Stimulated activated naive CD4-positive, alpha-beta T cell treated with Interleukin-2 at 50 U/mL for 16 hours (primary cell): Measurements from ENCODE around the gene SNX33.
"Not testable (repeated sequence)": the region's sequence is repeated elsewhere in the genome, so short reads cannot be mapped to it uniquely, and the experiment has no call there.

ENCODE experiments used
- DNase-seq: peaks from one replicate; lab custom pipeline; 2025; lab: John Stamatoyannopoulos, UW

Gene SNX33, protein sequence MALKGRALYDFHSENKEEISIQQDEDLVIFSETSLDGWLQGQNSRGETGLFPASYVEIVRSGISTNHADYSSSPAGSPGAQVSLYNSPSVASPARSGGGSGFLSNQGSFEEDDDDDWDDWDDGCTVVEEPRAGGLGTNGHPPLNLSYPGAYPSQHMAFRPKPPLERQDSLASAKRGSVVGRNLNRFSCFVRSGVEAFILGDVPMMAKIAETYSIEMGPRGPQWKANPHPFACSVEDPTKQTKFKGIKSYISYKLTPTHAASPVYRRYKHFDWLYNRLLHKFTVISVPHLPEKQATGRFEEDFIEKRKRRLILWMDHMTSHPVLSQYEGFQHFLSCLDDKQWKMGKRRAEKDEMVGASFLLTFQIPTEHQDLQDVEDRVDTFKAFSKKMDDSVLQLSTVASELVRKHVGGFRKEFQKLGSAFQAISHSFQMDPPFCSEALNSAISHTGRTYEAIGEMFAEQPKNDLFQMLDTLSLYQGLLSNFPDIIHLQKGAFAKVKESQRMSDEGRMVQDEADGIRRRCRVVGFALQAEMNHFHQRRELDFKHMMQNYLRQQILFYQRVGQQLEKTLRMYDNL

DNA sequence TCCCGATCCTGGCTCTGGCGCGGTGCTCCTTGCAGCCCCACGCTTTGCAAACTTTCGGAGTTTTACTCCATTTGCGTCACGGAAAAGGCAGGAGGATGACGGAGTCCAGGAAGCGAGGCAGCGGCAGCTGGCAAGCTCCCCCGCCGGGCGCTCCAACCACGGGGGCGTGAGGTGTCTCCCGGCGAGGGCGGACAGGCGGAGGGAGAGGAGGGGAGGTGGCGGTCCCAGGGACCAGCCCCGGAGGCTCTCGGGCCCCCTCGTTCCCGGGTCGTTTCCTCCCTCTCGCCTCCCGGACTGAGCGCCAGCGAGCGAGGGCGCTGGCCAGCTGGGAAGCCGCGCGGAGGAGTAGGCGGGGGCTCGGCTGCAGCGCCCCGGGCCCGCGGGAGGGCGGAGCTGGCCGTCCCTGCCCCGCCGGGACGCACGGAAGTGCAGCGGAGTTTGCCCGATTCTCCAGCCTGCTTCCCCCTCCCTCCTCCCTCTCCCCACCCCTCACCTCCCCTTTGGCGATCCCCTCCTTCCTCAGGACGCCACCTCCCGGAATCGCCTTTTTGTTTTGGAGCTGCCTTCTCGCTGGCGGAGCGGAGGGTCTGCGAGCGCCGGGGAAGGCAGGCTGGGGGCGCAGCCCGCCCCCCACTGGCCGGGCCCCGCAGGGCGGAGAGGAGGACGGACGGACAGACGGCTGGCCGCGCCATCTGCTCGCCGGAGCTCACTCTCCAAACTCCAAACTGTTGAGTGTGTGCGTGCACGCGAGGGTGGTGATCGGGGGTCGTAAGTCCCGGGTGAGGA is at the start of gene SNX33:
SNX33 (plus strand) TSS at position 543 of the 786 bp plus-strand sequence. CDS start 1,191 bp downstream, outside the sequence.
- peak; percentile 56 for DNase-seq

- no peak for DNase-seq
Measured at GRCh38 chr15:75598361-75598760, 49.4 kb upstream of the SNX33 start.

DNA sequence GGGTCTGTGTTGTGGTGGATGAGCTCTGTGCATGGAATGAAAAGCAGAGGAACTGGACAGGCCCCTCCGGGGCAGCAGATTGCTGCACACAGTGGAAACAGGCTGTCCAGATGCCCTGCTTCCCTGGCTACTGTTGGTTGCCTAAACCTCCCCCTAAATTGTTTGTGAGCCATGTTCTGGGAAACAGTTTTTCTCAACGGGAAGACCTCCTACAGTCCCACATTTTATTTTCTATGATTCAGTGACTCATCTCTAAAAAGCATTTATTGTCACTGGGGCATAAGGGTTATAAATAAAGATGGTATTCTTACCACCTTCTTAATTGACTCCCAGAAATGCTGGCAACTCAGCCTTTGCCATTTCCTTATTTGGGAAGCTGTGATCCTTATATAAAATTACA is 48.3 kb upstream of the SNX33 start:
- DNase-seq = no peak

DNA sequence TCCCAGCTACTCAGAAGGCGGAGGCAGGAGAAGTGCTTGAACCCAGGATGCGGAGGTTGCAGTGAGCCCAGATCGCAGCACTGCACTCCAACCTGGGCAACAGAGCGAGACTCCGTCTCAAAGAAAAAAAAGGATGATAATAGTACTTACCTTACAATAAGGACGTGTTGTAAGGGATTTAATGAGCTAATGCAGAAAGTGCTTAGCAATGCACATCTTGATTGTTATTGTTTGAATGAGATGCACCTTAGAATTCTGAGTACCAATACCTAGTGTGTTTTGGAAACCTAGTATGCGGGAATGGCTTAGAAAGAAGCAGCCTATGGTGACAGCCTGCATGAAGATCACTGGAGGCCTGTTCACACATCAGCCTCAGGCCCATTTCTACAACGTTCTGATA is 41.7 kb upstream of the SNX33 start:
- DNase-seq = no peak

- DNase-seq = no peak
Measured at GRCh38 chr15:75606711-75607699, 40.7 kb upstream of the SNX33 start.

- DNase-seq = no peak
Measured at GRCh38 chr15:75616766-75617165, 30.9 kb upstream of the SNX33 start.

- DNase-seq = no peak
Measured at GRCh38 chr15:75620058-75620820, 27.5 kb upstream of the SNX33 start.

DNA sequence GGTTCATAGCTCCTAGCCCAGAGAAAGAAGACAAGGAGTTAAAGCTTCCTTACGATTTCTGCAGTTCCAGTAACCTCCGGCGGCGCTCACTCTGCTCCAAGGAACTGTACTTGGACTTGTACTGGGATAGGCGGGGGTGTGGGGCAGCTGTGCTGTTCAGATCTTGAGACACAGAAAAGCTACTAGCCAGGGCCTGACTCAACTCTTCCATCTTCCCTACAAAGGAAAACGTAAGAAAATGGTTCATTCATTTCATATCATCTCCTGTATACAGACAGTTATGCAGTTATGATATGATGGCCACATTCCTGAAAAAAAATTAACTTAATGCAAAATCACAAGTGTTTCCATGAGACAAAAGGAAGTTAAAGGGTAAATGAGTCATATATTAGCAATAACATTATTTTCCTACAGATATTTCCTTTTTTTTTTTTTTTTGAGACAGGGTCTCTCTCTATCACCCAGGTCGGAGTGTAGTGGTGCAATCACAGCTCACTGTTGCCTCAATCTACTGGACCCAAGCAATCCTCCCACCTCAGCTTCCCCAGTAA is 26.8 kb upstream of the SNX33 start:
- DNase-seq = no peak

- DNase-seq = no peak
Measured at GRCh38 chr15:75622505-75622904, 25.2 kb upstream of the SNX33 start.

DNA sequence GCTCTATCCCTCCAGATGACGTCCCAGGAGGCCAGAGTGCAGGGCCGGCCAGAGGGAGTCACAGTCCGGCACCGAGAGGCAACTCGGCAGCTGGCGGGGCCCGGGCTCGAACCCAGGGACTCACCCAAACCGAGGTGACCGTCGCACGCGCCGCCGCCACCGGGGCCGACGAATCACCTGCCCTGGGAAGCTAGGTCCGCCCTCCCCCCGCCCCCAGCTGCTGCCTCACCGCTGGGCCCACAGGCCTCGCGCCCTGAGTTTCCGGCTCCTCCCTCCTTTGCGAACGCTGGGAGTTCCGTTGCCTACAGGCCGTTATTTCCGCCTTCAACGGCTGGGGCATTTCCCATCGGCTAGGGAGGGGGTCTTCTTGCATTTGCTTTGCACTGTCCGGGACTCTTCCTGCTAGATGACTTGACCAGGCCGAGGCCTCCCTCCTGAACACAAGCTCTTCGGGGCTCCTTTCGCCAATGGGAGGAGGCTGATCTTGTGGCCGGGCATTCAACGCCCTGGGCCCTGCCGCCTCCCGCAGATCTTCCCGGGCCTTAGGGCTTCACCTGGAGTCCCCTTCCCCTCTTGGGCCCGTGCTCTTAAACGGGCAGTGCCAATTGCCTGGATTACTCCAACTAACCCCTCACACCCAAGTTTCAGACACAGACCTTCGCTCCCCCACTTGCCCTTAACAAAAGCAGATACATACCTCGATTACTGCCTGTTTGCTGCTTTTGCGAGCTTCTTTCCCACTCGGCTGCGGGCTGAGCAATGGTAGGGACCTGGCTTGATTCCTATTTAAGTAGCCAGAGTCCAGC is 22.0 kb upstream of the SNX33 start, which contains the start of gene SNUPN:
SNUPN (minus strand) TSS at position 184 of the 806 bp plus-strand sequence. CDS start 4,674 bp downstream, outside the sequence.
- peak; percentile 96 for DNase-seq

DNA sequence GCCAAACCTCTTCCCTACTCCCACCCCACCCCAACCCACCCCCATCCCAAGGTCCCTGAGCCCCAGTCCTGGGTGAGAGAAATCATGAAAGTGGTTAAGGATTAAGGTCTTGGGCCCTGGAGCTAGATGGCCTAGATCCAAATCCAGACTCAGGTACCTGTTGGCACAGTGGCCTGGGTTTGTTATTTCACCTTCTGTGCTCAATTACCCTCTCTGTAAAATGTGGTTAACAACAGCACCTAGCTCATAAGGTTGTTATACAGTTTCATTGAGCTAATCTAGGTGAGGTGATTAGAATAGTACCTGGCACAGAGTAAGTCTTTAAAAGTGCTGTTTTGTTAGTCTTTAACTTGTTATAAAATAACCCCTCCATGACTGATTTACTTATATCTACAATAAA is 15.8 kb upstream of the SNX33 start:
- no peak for DNase-seq

DNA sequence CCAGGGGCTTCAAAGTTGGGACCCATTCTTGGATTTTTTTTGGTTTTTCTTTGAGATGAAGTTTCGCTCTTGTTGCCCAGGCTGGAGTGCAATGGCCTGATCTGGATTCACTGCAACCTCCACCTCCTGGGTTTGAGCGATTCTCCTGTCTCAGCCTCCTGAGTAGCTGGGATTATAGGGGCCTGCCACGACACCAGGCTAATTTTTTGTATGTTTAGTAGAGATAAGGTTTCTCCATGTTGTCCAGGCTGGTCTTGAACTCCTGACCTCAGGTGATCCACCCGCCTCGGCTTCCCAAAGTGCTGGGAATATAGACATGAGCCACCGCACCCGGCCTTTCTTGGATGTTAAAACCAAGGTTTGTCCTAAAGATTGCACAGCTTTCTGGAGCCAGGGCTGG is 13.8 kb upstream of the SNX33 start:
- DNase-seq = not testable (repeated sequence)

DNA sequence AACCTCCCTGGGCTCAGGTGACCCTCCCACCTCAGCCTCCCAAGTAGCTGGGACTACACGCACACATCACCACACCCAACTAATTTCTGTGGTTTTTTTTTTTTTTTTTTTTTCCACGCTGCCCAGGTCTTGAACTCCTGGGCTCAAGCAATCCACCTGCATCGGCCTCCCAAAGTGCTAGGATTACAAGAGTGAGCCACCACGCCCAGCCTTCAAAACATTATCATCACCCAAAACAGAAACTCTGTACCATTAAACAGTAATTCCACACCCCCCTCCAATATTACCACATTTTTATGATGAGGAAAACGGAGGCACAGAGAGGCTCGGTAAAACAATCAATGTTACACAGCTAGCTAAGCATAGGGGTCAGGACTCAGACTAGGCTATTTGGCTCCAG is 11.7 kb upstream of the SNX33 start:
- DNase-seq = no peak

DNA sequence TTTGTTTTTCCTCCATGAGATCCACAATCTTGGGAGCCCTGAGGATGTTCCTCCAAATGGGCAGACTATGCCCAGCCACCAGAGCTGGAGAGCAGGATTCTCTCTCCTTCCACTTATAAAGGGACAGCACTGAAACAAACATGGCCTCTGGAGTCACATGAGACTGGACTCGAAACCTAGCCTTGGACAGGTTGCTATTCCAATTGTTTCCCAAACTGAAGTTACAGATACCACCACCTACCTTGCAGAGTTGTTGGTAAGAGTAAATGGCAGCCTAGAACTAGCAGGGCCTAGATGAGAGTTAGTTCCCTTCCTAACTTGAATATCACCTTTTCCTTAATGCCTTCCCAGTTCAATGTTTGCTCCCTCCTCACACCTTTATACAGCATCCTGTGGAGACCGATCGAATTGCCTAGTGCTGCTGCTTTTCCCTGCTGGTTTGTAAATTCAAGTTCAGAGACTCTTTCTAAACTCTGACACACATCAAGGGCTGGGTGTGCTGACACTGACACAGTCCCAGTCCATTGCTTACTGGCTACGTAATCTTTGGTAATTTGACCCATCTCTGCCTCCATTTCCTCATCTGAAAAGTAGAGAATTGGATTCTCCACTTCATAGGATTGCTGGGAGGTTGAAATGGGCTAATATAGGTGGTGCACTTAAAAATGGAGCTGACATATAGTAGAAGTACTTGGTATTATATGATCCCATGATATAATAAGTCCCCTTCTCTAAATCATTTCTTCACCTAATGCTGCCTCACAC is 10.3 kb upstream of the SNX33 start:
- no peak for DNase-seq

DNA sequence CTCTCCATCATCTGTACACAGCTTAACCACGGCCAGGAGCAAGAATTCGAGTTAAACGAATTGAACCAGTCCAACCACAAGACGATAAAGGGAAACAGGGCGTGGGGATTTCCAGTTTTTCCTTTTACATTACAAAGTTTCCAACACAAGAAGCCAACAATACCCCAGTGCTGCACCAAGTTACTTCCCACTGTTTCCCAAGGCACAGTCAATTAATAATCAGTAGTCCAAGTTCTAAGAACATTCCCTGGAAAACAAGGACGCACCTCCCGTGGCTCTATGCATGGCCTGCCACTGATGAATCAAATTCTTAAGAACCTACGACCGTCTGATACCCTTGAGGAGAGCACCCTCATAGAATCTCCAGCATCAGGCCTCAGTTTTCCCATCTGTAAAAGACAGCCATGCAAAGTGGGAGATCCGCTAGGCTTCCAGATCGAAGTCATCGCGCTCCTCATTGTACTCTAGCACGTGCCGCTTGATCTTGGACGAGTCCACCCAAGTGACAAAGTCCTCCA is 8.5 kb upstream of the SNX33 start:
- DNase-seq = no peak

DNA sequence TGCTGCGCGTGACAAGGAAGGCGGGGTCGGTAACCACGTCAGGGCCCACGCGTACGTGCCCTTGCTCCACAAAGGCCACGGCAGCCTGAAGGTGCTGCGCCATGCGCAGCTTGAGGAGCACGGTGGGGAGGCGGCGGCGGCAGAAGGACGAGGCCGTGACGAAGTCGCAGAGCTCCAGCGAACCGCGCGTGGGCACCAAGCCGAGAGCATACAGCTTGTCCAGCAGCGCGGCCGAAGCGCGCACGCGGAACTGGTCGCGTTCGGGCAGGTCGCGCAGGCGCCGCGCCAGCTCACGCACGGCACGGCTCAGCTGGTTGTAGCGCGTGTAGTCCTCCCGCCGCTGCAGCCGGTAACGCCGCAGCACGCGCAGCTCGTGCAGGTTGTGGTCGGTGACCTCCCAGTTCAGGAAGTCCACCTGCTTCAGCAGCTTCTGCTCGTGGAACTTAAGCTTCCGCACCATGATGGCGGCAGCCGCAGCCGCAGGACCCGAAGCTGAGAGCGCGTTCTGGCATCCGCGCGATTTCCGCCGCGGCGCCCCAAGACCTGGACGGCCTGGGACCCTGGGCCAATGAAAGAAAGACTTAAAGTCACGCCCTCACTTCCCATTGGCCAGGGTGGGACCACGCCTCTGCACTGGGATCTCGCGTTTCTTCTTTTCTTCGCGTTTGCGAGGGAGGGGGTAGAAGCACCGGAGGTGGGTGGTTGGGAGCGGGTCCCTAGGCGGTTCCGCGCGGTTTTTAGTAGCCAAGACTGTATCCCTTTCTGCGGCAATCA is 7.8 kb upstream of the SNX33 start, which contains the start of gene IMP3:
IMP3 (minus strand) TSS at position 516 of the 774 bp plus-strand sequence; CDS start at position 460, 56 bp downstream.
- peak; percentile 93 for DNase-seq

GRCh38 chr15:75640483-75641178 is 7.1 kb upstream of the SNX33 start:
- DNase-seq = peak; percentile 50
